Lower lobe of right lung (tissue), 2 donors: Measurements from ENCODE around the gene ESPNL. TPM values are rescaled to one million over a fixed set of nuclear protein-coding genes. Genes with fewer than 3 reads are reported as not detected.

Experiments
- ATAC-seq, 2 donors: fragments of 200-7000 bp; cut with Tn5 transposase; one replicate each; pipeline ENCODE4 v1.9.1; 2020 to 2022; ENCODE audit warnings: mild to moderate bottlenecking in 2 of 2, moderate library complexity in 2 of 2
- DNase-seq: peaks from one replicate; pipeline ENCODE4 v3.0.0-alpha.2; 2020
- H3K27ac ChIP-seq: fragments of 200-600 bp; one replicate; pipeline ENCODE4 v1.8.0; 2022
- H3K27me3 ChIP-seq: fragments of 200-600 bp; one replicate; pipeline ENCODE4 v1.8.0; 2022; ENCODE audit warnings: low read depth
- H3K36me3 ChIP-seq: fragments of 200-600 bp; one replicate; pipeline ENCODE4 v1.8.0; 2022; ENCODE audit warnings: mild to moderate bottlenecking
- H3K4me1 ChIP-seq: fragments of 200-600 bp; one replicate; pipeline ENCODE4 v1.8.0; 2022
- H3K4me3 ChIP-seq: fragments of 200-600 bp; one replicate; pipeline ENCODE4 v1.8.0; 2022; ENCODE audit warnings: mild to moderate bottlenecking
- H3K9me3 ChIP-seq: fragments of 200-600 bp; one replicate; pipeline ENCODE4 v1.8.0; 2022
- CTCF ChIP-seq: fragments of 200-600 bp; IDR thresholded peaks from one replicate; pipeline ENCODE4 v1.8.0; 2022; ENCODE audit warnings: antibody characterized with exemption, mild to moderate bottlenecking
- intact Hi-C: fragments of 100-400 bp; cut with DNase I; formaldehyde crosslinking; loops from one replicate; pipeline ENCODE4 v1.11.0; 2022
- total RNA-seq: library from RNA; stranded (reverse); fragmentation: NEBNext Ultra II Directional; extraction: Animal tissue kit (Norgen Biotek cat#: 25700); gene quantifications from one replicate; pipeline ENCODE4 v1.2.1, GENCODE V29; 2021
- donor health status: DM: no; HTN: yes; CAD: no; lungs with severe emphysema.

The ESPNL gene
- total RNA-seq, 1 donor from 2014 or later, result 0.09 TPM

GRCh38 chr2:238167344-238167715, 67.2 kb downstream of the ESPNL start:
- H3K4me3 ChIP-seq, result no peak overlapping the region
- H3K4me1 ChIP-seq, result peaks cover 21% of the 10 kb centered on the region
- H3K27ac ChIP-seq, result no peak overlapping the region
- peaks cover 20% of the 10 kb centered on the region for H3K27me3 ChIP-seq
- H3K9me3 ChIP-seq, result no peaks in the 10 kb centered on the region
- no peak for DNase-seq
- no peak for TF ChIP-seq CTCF
- no peak for ATAC-seq
- peaks cover 45% of the 10 kb centered on the region for H3K36me3 ChIP-seq
- intact Hi-C loops, result no loop called here

GRCh38 chr2:238167761-238168160, 67.6 kb downstream of the ESPNL start:
- peaks cover 15% of the 10 kb centered on the region for H3K27me3 ChIP-seq
- DNase-seq, result no peak
- peaks cover 49% of the 10 kb centered on the region for H3K36me3 ChIP-seq
- no peak overlapping the region for H3K4me3 ChIP-seq
- intact Hi-C loops, result no loop called here
- H3K9me3 ChIP-seq, result no peaks in the 10 kb centered on the region
- no peak for ATAC-seq
- H3K4me1 ChIP-seq, result peaks cover 21% of the 10 kb centered on the region
- no peak for TF ChIP-seq CTCF
- H3K27ac ChIP-seq, result no peak overlapping the region

GRCh38 chr2:238168196-238169047, 68.3 kb downstream of the ESPNL start:
- no peak overlapping the region for H3K27ac ChIP-seq
- ATAC-seq (no peak), DNase-seq (no peak)
- peaks cover 21% of the 10 kb centered on the region for H3K4me1 ChIP-seq
- TF ChIP-seq CTCF, result no peak
- no peak overlapping the region for H3K4me3 ChIP-seq
- intact Hi-C loops, result no loop called here
- peaks cover 56% of the 10 kb centered on the region for H3K36me3 ChIP-seq
- H3K27me3 ChIP-seq, result peaks cover 9% of the 10 kb centered on the region
- no peaks in the 10 kb centered on the region for H3K9me3 ChIP-seq

- Histone ChIP-seq H3K9me3 (no peaks in the 10 kb centered on the region), H3K4me3 (no peak overlapping the region), H3K36me3 (peaks cover 63% of the 10 kb centered on the region), H3K27ac (no peak overlapping the region), H3K4me1 (peaks cover 21% of the 10 kb centered on the region), H3K27me3 (peaks cover 2% of the 10 kb centered on the region)
- TF ChIP-seq CTCF, result no peak
- no peak for DNase-seq
- intact Hi-C loops, result no loop called here
- ATAC-seq, result peak in 1 of 2 donors; percentile 46
Observed at GRCh38 chr2:238169048-238169707, 69.0 kb downstream of the ESPNL start.

DNA sequence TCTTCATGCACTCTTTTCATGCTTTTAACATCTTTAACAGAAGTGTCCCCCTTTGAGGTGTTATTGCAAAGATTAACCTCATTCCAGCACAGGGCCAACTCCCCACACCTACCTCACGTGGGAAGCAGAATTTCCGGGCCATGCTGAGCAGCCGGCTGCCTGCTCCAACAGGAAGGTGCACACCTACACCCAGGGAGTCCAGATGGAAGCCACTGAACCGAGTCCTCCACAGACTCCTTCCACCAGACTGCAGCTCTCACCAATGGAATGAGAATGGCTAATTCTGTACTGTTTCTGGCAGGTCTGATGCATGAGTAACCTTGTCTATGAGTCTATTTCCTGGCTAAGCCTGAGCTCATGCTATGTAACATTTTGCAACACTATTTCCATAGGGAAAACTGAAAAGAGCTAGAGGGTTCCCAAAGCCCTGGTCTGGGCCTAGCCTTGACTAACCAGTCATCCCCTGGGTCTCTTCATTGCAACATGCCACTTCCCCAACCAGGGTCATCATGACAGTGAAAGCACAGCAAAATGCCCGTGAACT, 69.6 kb downstream of the ESPNL start:
- DNase-seq (no peak), ATAC-seq (peak; percentile 22 to 47)
- Histone ChIP-seq H3K36me3 (peaks cover 69% of the 10 kb centered on the region), H3K4me3 (no peak overlapping the region), H3K4me1 (peaks cover 21% of the 10 kb centered on the region), H3K9me3 (no peaks in the 10 kb centered on the region), H3K27ac (peak overlapping the region; percentile 60), H3K27me3 (no peaks in the 10 kb centered on the region)
- no peak for TF ChIP-seq CTCF
- intact Hi-C loops, result no loop called here
